Kidney epithelial cell (primary cell): Measurements from ENCODE around the gene SLC17A5. TPM values are rescaled to one million over a fixed set of nuclear protein-coding genes. Genes with fewer than 3 reads are reported as not detected.

Experiments
- DNase-seq: peaks from one replicate; pipeline ENCODE4 v3.0.0-alpha.2; 2010; ENCODE audit warnings: low read depth
- H3K27me3 ChIP-seq: 2 replicates; pipeline ENCODE4 v1.6.0; 2011; ENCODE audit warnings: low read length; ENCODE audit not compliant: control insufficient read depth, insufficient read depth
- H3K36me3 ChIP-seq: 2 replicates; pipeline ENCODE4 v1.5.1; 2011; ENCODE audit warnings: low read length; ENCODE audit not compliant: control insufficient read depth, insufficient read depth
- H3K4me3 ChIP-seq: 2 replicates; pipeline ENCODE4 v1.5.1; 2011; ENCODE audit warnings: low read depth, mild to moderate bottlenecking, control low read depth, low read length
- CTCF ChIP-seq: IDR thresholded peaks from 2 replicates; pipeline ENCODE4 v1.5.1; 2011; ENCODE audit warnings: mild to moderate bottlenecking, moderate library complexity, low read length, control low read depth, inconsistent platforms; ENCODE audit not compliant: insufficient read depth, poor library complexity, severe bottlenecking
- total RNA-seq: library from RNA; depleted of rRNA; stranded (reverse); fragments of >200 nt; gene quantifications from 2 replicates; pipeline ENCODE4 v1.2.3, GENCODE V29; 2015

Gene SLC17A5
- total RNA-seq, 1 donor from 2014 or later = 22.5 TPM

- Histone ChIP-seq H3K27me3 (no peaks in the 10 kb centered on the region), H3K36me3 (no peaks in the 10 kb centered on the region), H3K4me3 (no peak overlapping the region)
- DNase-seq = no peak
- TF ChIP-seq CTCF = no peak
Measured at GRCh38 chr6:73613806-73614536, 39.8 kb downstream of the SLC17A5 start.

GRCh38 chr6:73612611-73613010 lies 41.2 kb downstream of the SLC17A5 start:
- no peak for DNase-seq
- no peaks in the 10 kb centered on the region for H3K27me3 ChIP-seq
- no peak for TF ChIP-seq CTCF
- no peak overlapping the region for H3K4me3 ChIP-seq
- peaks cover 1% of the 10 kb centered on the region for H3K36me3 ChIP-seq

GRCh38 chr6:73610444-73611275 lies 43.1 kb downstream of the SLC17A5 start:
- TF ChIP-seq CTCF = peak; percentile 50
- H3K36me3 ChIP-seq = peaks cover 1% of the 10 kb centered on the region
- no peaks in the 10 kb centered on the region for H3K27me3 ChIP-seq
- no peak for DNase-seq
- H3K4me3 ChIP-seq = no peak overlapping the region

GRCh38 chr6:73608761-73609160 lies 45.0 kb downstream of the SLC17A5 start:
- H3K4me3 ChIP-seq = no peak overlapping the region
- peaks cover 3% of the 10 kb centered on the region for H3K36me3 ChIP-seq
- no peak for TF ChIP-seq CTCF
- H3K27me3 ChIP-seq = no peaks in the 10 kb centered on the region
- no peak for DNase-seq

GRCh38 chr6:73606428-73606827 lies 47.4 kb downstream of the SLC17A5 start:
- H3K36me3 ChIP-seq = peaks cover 3% of the 10 kb centered on the region
- TF ChIP-seq CTCF = no peak
- no peak for DNase-seq
- H3K4me3 ChIP-seq = no peak overlapping the region
- H3K27me3 ChIP-seq = no peaks in the 10 kb centered on the region
